GM19397 (cell line): ENCODE results near the gene OR1L8.
"Not testable (repeated sequence)": the region's sequence is repeated elsewhere in the genome, so short reads cannot be mapped to it uniquely, and the experiment has no call there.

Experiments
- ATAC-seq: cut with Tn5 transposase; IDR thresholded peaks from one replicate; pipeline ENCODE4 v1.9.1; 2021; ENCODE audit warnings: mild to moderate bottlenecking, moderate library complexity; ENCODE audit not compliant: unreplicated experiment

OR1L8 gene, protein sequence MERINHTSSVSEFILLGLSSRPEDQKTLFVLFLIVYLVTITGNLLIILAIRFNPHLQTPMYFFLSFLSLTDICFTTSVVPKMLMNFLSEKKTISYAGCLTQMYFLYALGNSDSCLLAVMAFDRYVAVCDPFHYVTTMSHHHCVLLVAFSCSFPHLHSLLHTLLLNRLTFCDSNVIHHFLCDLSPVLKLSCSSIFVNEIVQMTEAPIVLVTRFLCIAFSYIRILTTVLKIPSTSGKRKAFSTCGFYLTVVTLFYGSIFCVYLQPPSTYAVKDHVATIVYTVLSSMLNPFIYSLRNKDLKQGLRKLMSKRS

DNA sequence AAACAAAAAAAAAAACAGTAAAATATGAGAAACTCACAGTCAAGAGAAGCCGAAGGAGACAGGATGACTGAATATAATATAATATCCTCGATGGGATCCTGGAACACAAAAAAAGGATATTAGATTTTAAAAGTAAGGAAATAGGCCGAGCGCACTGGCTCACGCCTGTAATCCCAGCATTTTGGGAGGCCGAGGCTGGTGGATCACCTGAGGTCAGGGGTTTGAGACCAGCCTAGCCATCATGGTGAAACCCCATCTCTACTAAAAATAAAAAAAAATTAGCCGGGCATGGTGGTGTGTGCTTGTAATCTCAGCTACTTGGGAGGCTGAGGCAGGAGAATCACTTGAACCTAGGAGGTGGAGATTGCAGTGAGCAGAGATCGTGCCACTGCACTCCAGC, at the start of gene OR1L8:
Gene OR1L8 (minus strand): TSS at position 101 of the 400 bp plus-strand sequence. CDS start 14,907 bp downstream, outside the sequence.
- not testable (repeated sequence) for ATAC-seq

DNA sequence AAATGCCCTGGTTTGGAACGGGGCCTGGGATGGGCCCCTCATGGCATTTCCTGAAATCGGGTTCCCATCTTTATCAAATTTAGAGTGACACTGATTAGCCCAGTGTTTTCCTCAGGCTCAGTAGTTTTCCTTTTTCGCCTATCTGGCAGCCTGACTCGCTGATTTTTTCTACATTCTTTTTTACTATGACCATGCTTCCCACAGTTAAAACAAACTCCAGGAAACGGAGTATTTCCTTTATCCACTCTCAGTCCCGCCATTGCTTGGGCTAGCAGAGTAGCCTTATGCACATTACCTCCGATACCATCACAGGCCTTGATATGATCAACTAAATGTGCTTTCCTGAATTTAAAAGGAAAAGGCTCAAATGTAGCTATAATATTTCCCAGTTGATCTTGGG, 36.8 kb upstream of the OR1L8 start:
- ATAC-seq: no peak

GRCh38 chr9:122614362-122614761, 31.2 kb upstream of the OR1L8 start, which contains the start of gene OR1Q1:
TSS of gene OR1Q1 (plus strand) at chr9:122614738. CDS start at chr9:122614738, 0 bp downstream.
- no peak for ATAC-seq

GRCh38 chr9:122609804-122610203, 26.6 kb upstream of the OR1L8 start:
- no peak for ATAC-seq

GRCh38 chr9:122606587-122606986, 23.4 kb upstream of the OR1L8 start:
- ATAC-seq: no peak

- no peak for ATAC-seq
These were observed 22.5 kb upstream of the OR1L8 start for GRCh38 chr9:122605691-122606090.

DNA sequence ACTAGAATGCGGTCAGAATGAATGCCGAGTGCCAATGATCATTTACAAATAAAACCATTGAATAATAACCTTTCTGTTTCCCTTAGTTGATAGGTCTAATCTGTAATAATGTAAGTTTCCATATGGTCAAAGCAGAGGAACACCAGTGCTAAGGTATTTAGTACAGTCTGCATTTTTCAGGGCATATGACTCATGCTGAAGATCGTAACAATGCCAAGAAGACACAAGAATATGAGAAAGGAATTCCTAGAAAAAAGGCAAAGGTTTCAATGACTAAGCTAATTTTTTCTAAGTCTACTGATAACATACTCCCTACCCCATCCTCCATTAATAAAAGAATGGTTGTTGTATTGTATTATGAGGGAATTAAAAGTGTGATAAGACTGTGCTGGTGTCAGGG, 2.8 kb downstream of the OR1L8 start:
- no peak for ATAC-seq

- ATAC-seq: no peak
These were observed 3.3 kb downstream of the OR1L8 start for GRCh38 chr9:122579874-122580273.

DNA sequence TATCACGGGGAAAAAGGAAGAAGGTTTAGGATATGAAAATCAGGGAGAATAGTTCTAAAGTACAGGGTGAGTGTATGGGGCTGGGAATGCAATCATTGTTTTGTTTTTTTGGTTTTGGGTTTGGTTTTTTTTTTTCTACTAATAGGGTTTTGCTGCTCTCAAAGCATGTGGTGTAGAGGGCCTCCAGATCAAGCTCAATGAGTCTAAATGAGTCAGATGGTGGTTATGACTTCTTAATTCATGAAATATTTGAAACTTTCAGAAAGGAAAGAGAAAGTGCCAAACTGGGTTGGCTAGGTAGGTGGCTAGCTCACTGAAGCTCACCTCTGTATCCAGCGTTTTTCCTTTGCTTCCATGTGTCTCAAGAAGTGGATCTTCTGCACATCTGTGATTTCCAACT, 10.7 kb downstream of the OR1L8 start:
- no peak for ATAC-seq

DNA sequence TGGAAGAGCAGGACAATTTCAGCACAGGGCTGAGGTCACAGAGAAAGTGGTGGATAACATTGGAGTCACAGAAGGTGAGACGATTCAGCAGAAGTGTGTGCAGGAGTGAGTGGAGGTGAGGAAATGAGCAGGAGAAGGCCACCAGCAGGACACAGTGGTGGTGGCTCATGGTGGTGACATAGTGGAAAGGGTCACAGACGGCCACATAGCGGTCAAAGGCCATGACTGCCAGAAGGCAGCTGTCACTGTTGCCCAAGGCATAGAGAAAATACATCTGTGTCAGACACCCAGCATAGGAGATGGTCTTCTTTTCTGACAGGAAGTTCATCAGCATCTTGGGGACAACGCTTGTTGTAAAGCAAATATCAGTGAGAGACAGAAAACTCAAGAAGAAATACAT, 15.3 kb downstream of the OR1L8 start:
- no peak for ATAC-seq

DNA sequence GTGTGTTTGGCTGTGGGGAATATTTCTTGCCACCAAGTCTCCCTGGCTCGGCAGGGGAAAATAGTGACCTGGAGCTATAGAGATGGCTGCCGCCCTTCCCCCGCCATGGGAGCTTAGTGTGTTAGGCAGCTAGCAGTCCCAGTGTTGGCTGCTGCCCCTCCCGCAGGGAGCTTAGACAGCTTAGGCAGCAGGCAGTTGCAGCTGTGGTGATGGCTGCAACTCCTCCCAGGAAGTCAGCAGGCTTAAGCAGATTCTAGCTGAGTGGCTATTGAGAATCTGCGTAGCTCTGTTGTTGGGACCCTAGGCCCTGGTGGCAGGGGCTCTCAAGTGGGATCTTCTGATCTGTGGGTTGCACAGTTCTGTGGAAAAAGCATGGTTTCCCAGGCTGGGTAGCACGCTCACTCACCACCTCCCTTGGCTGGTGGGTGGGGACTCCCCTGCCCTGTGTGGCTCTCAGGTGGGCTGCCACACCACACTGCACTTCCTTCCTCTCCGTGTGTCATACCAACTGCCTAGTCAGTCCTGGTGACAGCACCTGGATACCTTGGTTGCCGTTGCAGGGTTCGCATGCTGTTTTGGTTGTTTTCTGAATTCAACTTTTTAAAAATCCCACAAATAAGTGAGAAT, 20.9 kb downstream of the OR1L8 start:
- ATAC-seq: no peak

DNA sequence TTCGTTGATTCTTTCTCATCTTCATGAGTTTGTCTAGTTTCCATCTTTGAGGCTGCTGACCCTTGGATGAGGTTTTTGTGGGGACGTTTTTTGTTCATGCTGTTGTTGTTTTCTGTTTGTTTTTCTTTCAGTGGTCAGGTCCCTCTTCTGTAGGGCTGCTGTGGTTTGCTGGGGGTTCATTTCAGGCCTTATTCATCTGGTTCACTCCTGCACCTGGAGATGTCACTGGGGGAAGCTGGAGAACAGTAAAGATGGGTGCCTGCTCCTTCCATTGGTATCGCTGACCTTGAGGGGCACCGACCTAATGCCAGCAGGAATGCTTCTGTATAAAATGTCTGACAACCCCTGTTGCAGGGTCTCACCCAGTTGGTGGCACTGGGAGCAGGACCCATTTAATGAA, 21.7 kb downstream of the OR1L8 start:
- ATAC-seq: no peak

DNA sequence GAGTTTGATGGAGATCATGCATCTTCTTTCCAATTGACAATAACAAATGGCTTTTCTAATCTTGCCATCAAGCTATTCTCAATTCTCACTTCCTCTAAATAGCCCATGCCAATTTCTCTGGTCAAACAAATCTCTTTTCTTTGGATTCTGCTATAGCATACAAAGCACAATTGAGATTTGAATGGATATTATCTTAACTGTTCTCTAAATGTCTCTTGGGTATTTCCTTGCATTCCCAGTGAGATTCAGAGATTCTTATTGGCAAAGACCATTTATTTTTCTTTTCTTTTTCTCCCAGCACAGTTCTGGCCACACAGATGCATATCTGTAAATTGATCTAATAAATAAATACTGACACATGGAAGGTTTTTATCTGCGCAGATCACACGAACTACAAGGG, 30.4 kb downstream of the OR1L8 start, which contains the start of gene OR1N2:
Gene OR1N2 (plus strand): TSS at position 301 of the 400 bp plus-strand sequence. CDS start 100 bp downstream, outside the sequence.
- ATAC-seq: no peak

DNA sequence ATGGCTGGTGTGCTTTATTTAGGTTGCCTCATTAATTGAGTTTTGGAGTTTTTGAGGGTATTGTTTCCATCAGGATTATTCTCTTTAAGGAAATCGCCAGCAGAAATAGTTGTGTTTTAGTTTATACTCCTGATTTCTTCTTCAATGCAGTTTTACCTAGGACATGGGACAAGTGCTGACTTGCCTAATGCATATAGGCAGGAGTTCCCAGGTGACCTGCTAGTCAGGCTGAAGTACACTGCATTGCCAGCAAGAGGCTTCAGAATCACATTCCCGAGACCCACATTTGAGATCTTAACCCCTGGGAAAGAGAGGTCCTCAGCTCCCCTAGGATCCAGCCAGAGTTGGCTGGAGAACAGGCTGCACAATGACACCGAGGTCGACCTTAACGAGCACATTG, 31.8 kb downstream of the OR1L8 start:
- ATAC-seq: no peak

DNA sequence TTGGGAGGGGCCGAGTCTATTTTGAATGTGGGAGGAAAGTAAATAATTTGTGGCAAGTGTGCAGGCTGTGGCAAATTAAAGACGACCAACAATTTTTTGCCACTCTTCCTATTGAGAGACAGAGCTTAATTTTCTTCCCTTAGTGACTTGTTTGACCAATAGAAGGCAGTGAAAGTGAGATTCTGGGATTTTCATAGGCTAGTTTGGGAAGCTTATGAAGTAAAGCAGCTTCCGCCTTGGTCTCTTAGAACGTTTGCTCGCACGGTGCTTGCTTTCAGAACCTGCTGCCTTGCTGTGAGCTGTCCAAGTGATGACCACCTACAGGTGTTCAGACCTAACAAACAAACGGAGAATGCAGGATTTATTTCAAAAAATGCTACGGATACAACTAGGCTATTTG, 37.0 kb downstream of the OR1L8 start:
- ATAC-seq: no peak

DNA sequence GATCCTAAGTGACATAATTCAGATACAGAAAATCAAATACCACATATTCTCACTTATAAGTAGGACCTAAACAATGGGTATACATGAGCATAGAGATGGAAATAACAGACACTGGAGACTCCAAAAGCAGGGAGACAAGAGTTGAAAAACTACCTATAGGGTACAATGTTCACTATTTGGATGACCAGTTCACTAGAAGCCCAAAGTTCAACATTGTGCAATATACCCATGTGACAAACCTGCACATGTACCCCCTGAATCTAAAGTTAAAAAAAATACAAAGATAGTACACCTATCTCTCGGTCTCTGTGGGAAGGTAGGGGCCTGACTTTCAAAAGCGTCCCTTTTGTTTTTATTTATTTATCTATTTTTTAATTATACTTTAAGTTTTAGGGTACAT, 44.4 kb downstream of the OR1L8 start:
- no peak for ATAC-seq

- not testable (repeated sequence) for ATAC-seq
These were observed 46.1 kb downstream of the OR1L8 start for GRCh38 chr9:122537066-122537465.

DNA sequence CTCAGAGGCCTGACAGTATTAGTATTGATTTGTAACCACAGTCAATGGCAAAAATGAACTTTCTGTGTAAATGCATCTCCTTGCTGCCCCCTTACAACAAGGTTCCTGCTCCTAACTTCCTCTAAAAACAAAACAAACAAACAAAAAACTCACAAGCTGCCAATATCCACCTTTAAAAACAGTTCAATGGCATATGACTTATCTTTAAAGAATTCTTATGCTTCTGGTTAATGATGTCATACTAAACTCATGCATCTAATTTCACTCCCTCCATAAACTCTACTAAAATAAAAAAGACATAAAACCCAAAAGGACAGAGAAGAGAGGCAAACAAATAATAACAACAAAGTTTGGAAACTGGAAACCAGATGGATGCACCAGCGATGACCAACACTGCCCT, 47.0 kb downstream of the OR1L8 start:
- ATAC-seq: no peak

GRCh38 chr9:122531157-122531556, 52.0 kb downstream of the OR1L8 start:
- not testable (repeated sequence) for ATAC-seq

DNA sequence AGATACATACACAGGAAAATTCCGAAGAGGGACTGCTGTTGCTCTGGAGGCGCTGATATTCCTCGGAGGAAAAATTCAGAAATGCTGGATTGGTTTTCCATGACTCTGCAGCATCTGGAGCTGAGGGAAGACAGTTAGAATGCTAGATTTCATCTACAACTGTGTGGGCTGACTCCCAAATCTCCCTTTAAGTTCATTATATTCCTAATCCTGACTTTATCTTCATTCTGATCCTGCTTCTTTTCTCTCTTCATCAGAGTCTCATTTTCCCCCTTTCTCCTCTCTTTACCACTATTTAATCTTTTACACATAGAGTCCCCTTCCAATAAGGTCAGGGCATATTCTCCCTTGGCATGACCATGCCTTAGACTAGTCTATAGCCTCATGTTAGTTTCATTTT, 56.0 kb downstream of the OR1L8 start, which contains the start of gene OR1N1:
Gene OR1N1 (minus strand): TSS at position 101 of the 400 bp plus-strand sequence. CDS start 0 bp downstream, at position 101.
- ATAC-seq: no peak

DNA sequence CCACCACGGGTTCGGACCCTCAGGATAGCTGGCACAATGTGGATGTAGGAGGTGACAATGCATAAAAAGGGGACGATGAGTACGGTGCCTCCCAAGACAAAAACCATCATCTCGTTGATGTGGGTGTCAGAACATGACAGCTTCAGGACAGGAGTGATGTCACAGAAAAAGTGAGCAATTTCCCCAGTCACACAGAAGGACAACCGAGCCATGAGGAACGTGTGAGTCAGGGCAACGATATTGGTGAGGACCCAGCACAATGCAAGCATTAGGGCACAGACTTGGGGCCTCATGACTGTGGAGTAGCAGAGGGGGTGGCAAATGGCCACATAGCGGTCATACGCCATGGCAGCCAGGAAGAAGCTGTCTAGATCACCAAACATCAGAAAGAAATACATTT, 56.6 kb downstream of the OR1L8 start:
- no peak for ATAC-seq

GRCh38 chr9:122519376-122519775, 63.8 kb downstream of the OR1L8 start:
- no peak for ATAC-seq
